Bronchial epithelial cell (primary cell): ENCODE data around the gene DUOX1. TPM values are rescaled to one million over a fixed set of nuclear protein-coding genes. Genes with fewer than 3 reads are reported as not detected.
A peak's percentile ranks its signal among the peaks of the same experiment; 100 is the strongest.
"Not testable (repeated sequence)": the region's sequence is repeated elsewhere in the genome, so short reads cannot be mapped to it uniquely, and the experiment has no call there.

ENCODE experiments used
- DNase-seq: peaks from one replicate; pipeline ENCODE4 v3.0.0-alpha.2; 2010; ENCODE audit warnings: low read depth
- FAIRE-seq: peaks from 2 replicates; lab custom pipeline; 2011; peaks lifted over from hg19 to GRCh38; lab: Jason Lieb, UNC
- H3K27me3 ChIP-seq: 2 replicates; pipeline ENCODE4 v1.5.1; 2011; ENCODE audit warnings: low read length; ENCODE audit not compliant: control insufficient read depth, insufficient read depth
- H3K36me3 ChIP-seq: 2 replicates; pipeline ENCODE4 v1.5.1; 2011; ENCODE audit warnings: low read length; ENCODE audit not compliant: control insufficient read depth, insufficient read depth
- H3K4me3 ChIP-seq: 2 replicates; pipeline ENCODE4 v1.5.1; 2011; ENCODE audit warnings: mild to moderate bottlenecking, low read depth, low read length, control low read depth
- total RNA-seq: library from RNA; depleted of rRNA; stranded (reverse); fragments of >200 nt; gene quantifications from 2 replicates; pipeline ENCODE4 v1.2.1, GENCODE V29; 2014
- TF ChIP-seq, protein P1 (sequence below): IDR thresholded peaks from 2 replicates; pipeline ENCODE4 v1.5.1; 2011; ENCODE audit warnings: mild to moderate bottlenecking, moderate library complexity, low read length, control low read depth, inconsistent platforms; ENCODE audit not compliant: insufficient read depth, severe bottlenecking

DUOX1 gene
- total RNA-seq, 1 donor from 2014 or later = 13.2 TPM

- no peaks in the 10 kb centered on the region for H3K27me3 ChIP-seq
- no peak for DNase-seq
- TF ChIP-seq, protein P1, sequence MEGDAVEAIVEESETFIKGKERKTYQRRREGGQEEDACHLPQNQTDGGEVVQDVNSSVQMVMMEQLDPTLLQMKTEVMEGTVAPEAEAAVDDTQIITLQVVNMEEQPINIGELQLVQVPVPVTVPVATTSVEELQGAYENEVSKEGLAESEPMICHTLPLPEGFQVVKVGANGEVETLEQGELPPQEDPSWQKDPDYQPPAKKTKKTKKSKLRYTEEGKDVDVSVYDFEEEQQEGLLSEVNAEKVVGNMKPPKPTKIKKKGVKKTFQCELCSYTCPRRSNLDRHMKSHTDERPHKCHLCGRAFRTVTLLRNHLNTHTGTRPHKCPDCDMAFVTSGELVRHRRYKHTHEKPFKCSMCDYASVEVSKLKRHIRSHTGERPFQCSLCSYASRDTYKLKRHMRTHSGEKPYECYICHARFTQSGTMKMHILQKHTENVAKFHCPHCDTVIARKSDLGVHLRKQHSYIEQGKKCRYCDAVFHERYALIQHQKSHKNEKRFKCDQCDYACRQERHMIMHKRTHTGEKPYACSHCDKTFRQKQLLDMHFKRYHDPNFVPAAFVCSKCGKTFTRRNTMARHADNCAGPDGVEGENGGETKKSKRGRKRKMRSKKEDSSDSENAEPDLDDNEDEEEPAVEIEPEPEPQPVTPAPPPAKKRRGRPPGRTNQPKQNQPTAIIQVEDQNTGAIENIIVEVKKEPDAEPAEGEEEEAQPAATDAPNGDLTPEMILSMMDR = no peak
- H3K4me3 ChIP-seq = no peak overlapping the region
- no peak for FAIRE-seq
- peaks cover 10% of the 10 kb centered on the region for H3K36me3 ChIP-seq
These were observed 4.3 kb downstream of the DUOX1 start for GRCh38 chr15:45134046-45134445.

DNA sequence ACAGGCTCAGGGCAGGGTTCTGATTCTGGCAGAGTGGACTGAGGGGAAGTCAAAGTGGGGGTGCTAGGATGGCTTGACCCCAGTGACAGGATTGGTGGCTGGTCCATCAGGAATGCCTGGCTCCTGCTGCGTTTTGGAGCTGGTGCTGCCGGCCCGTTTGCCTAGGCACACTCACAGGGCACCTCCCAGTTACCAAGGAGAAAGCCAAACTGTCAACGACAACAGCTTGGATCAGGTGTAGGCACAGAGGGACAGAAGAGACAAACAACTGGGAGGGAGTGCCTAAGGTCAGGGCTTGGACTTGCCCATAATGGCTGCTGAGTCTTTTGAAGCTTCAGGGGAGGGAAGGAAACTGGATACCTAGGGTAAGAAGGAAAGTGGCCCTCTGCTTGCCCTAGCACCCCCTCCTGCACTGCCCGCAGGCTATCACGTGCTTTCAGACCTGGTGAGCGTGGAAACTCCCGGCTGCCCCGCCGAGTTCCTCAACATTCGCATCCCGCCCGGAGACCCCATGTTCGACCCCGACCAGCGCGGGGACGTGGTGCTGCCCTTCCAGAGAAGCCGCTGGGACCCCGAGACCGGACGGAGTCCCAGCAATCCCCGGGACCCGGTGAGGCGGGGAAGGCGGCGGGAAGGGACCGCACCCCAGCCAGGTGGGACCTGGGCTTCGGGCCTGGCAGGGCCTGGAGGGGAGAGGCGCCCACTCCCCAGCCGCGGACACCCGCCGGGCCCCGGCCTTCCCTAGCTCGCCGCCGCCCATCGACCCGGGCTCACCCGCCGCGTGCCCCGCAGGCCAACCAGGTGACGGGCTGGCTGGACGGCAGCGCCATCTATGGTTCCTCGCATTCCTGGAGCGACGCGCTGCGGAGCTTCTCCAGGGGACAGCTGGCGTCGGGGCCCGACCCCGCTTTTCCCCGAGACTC is 5.1 kb downstream of the DUOX1 start:
- Histone ChIP-seq H3K4me3 (no peak overlapping the region), H3K36me3 (peaks cover 16% of the 10 kb centered on the region), H3K27me3 (no peaks in the 10 kb centered on the region)
- TF ChIP-seq, protein P1 = peak; percentile 20
- no peak for DNase-seq
- no peak for FAIRE-seq

- FAIRE-seq = not testable (repeated sequence)
These were observed 6.0 kb downstream of the DUOX1 start for GRCh38 chr15:45135705-45136377.

DNA sequence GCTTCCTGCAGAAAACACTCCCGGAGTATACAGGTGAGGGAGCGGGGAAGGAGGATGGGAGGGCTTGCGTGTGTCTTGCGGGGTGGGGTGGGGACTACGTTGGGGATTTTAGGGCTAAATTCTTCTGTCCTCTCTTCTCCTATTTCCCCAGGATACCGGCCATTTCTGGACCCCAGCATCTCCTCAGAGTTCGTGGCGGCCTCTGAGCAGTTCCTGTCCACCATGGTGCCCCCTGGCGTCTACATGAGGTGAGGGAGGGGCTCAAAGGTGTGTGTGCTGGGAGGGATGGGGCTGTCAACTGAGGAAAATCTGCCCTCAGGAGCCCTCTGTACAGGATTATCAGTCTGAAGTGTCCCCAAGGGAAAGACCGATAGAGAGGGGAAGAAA is 6.6 kb downstream of the DUOX1 start:
- DNase-seq (no peak), FAIRE-seq (no peak)
- TF ChIP-seq, protein P1 = no peak
- Histone ChIP-seq H3K27me3 (no peaks in the 10 kb centered on the region), H3K4me3 (no peak overlapping the region), H3K36me3 (peaks cover 23% of the 10 kb centered on the region)

More at GRCh38 chr15:45135705-45136377, 6.0 kb downstream of the DUOX1 start:
- H3K36me3 ChIP-seq = peaks cover 18% of the 10 kb centered on the region
- not testable (repeated sequence) for DNase-seq, H3K4me3 ChIP-seq, H3K27me3 ChIP-seq

- FAIRE-seq (no peak), DNase-seq (no peak)
- H3K36me3 ChIP-seq = peaks cover 27% of the 10 kb centered on the region
- TF ChIP-seq, protein P1 = no peak
- no peak overlapping the region for H3K4me3 ChIP-seq
- no peaks in the 10 kb centered on the region for H3K27me3 ChIP-seq
These were observed 7.9 kb downstream of the DUOX1 start for GRCh38 chr15:45137703-45138102.
